Keratinocyte (primary cell): ENCODE measurements around the gene MX1. TPM values are rescaled to one million over a fixed set of nuclear protein-coding genes. Genes with fewer than 3 reads are reported as not detected.

Source experiments
- DNase-seq: peaks from one replicate; pipeline ENCODE4 v3.0.0-alpha.2; 2011; ENCODE audit warnings: low read depth, missing footprints, low spot score
- FAIRE-seq: peaks from 2 replicates; lab custom pipeline; 2011; peaks lifted over from hg19 to GRCh38; lab: Jason Lieb, UNC
- H2AFZ ChIP-seq: 2 replicates; pipeline ENCODE4 v1.6.0; 2012; ENCODE audit warnings: low read length, control low read depth, inconsistent platforms; ENCODE audit not compliant: control insufficient read depth
- H3K27ac ChIP-seq: 2 replicates; pipeline ENCODE4 v1.5.1; 2011; ENCODE audit warnings: low read length; ENCODE audit not compliant: control insufficient read depth, insufficient read depth
- H3K27me3 ChIP-seq: 3 replicates; pipeline ENCODE4 v1.6.0; 2011; ENCODE audit warnings: low read length; ENCODE audit not compliant: control insufficient read depth, insufficient read depth; ENCODE audit errors: extremely low read depth
- H3K36me3 ChIP-seq, 2 experiments: 2 replicates in 1 of 2; 3 replicates in 1 of 2; pipeline ENCODE4 v1.5.1; 2011; ENCODE audit warnings: low read length in 2 of 2, mild to moderate bottlenecking in 1 of 2; ENCODE audit not compliant: control insufficient read depth in 2 of 2, insufficient read depth in 2 of 2; ENCODE audit errors: extremely low read depth in 1 of 2
- H3K4me1 ChIP-seq: 3 replicates; pipeline ENCODE4 v1.5.1; 2011; ENCODE audit warnings: low read length; ENCODE audit not compliant: control insufficient read depth, insufficient read depth; ENCODE audit errors: extremely low read depth
- H3K4me2 ChIP-seq: 3 replicates; pipeline ENCODE4 v1.6.0; 2011; ENCODE audit warnings: low read depth, low read length; ENCODE audit not compliant: control insufficient read depth, insufficient read depth; ENCODE audit errors: extremely low read depth
- H3K4me3 ChIP-seq, 3 experiments: fragments of 200-600 bp in 1 of 3; sonication (generic) in 1 of 3; 2 replicates in 2 of 3; 3 replicates in 1 of 3; pipeline ENCODE4 v1.5.1; 2011 to 2016; ENCODE audit warnings: low read length in 3 of 3, mild to moderate bottlenecking in 3 of 3, control low read depth in 2 of 3, inconsistent platforms in 1 of 3, low read depth in 1 of 3, mixed read lengths in 1 of 3, mixed run types in 1 of 3, moderate library complexity in 1 of 3; ENCODE audit not compliant: control insufficient read depth in 2 of 3, insufficient read depth in 2 of 3; ENCODE audit errors: extremely low read depth in 1 of 3
- H3K79me2 ChIP-seq: 2 replicates; pipeline ENCODE4 v1.6.0; 2012; ENCODE audit warnings: low read length; ENCODE audit not compliant: control insufficient read depth, insufficient read depth
- H3K9ac ChIP-seq: 3 replicates; pipeline ENCODE4 v1.6.0; 2011; ENCODE audit warnings: low read length; ENCODE audit not compliant: control insufficient read depth, insufficient read depth; ENCODE audit errors: extremely low read depth
- H3K9me1 ChIP-seq: 3 replicates; pipeline ENCODE4 v1.6.0; 2011; ENCODE audit warnings: low read length; ENCODE audit not compliant: control insufficient read depth, insufficient read depth; ENCODE audit errors: extremely low read depth
- H3K9me3 ChIP-seq: 2 replicates; pipeline ENCODE4 v1.5.1; 2012; ENCODE audit warnings: low read depth, low read length; ENCODE audit not compliant: control insufficient read depth
- H4K20me1 ChIP-seq: 3 replicates; pipeline ENCODE4 v1.6.0; 2011; ENCODE audit warnings: low read length; ENCODE audit not compliant: control insufficient read depth, insufficient read depth; ENCODE audit errors: extremely low read depth
- EZH2 ChIP-seq: IDR thresholded peaks from one replicate; pipeline ENCODE4 v1.6.1; 2012; ENCODE audit warnings: inconsistent platforms, mild to moderate bottlenecking, low read length, moderate library complexity
- dilution Hi-C: fragments of 300-500 bp; cut with MboI; formaldehyde crosslinking; loops from one replicate; pipeline ENCODE4 v1.7.0; 2020; ENCODE audit warnings: low sequenced_read_pairs; ENCODE audit not compliant: extremely low pct_ligation_motif_present
- polyA plus RNA-seq, 5 experiments: library from polyadenylated mRNA; depleted of rRNA in 3 of 5; stranded (reverse) in 3 of 5; stranded (forward) in 1 of 5; unstranded in 1 of 5; fragments of >200 nt; gene quantifications; 1 replicate in 1 of 5; 2 replicates in 3 of 5; 3 replicates in 1 of 5; pipeline versions ENCODE4 v1.2.1 to v1.2.3, GENCODE V29; 2011 to 2012; ENCODE audit warnings: missing spikeins in 2 of 5, low read depth in 1 of 5, low replicate concordance in 1 of 5
- TF ChIP-seq, protein P1 (sequence below), 3 experiments: IDR thresholded peaks in 1 of 3; conservative IDR thresholded peaks in 1 of 3; optimal IDR thresholded peaks in 1 of 3; 2 replicates in 2 of 3; 3 replicates in 1 of 3; pipeline versions ENCODE3 to v1.5.1; 2011; ENCODE audit warnings: low read length in 3 of 3, mild to moderate bottlenecking in 3 of 3, moderate library complexity in 2 of 3, control low read depth in 1 of 3, inconsistent platforms in 1 of 3; ENCODE audit not compliant: insufficient read depth in 2 of 3; ENCODE audit errors: extremely low read depth in 1 of 3

MX1 gene
- polyA plus RNA-seq, 1 donor (not counting 4 experiments of a cell fraction or from before 2014, with no cell fraction given) = 151 TPM

DNA sequence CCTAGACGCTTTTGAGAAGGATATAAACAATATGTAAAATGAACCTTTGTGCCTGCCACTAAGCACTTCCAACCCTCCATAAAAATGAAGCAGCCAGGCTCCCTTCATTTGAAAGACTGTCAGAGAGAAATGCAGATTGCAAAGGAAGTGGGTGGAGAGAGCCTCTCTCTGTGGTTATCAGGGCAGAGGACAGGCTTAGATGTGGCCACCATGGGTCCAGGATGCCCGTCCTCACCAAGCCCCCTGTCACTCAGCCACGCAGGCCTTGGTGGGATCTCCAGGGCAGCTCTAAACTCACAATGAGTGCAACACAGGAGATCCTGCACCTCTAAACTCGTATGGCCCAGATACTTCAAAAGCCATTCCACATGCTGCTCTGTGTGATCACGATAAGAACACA is 44.0 kb downstream of the MX1 start:
- no peak overlapping the region for H2AFZ ChIP-seq
- peaks cover 5% of the 10 kb centered on the region for H3K4me1 ChIP-seq
- H3K9me1 ChIP-seq = no peaks in the 10 kb centered on the region
- no peak overlapping the region for H3K9ac ChIP-seq
- dilution Hi-C loops = no loop called here
- no peak for FAIRE-seq
- H3K79me2 ChIP-seq = no peaks in the 10 kb centered on the region
- no peak overlapping the region for H3K4me2 ChIP-seq
- no peak for TF ChIP-seq EZH2
- TF ChIP-seq, protein P1, sequence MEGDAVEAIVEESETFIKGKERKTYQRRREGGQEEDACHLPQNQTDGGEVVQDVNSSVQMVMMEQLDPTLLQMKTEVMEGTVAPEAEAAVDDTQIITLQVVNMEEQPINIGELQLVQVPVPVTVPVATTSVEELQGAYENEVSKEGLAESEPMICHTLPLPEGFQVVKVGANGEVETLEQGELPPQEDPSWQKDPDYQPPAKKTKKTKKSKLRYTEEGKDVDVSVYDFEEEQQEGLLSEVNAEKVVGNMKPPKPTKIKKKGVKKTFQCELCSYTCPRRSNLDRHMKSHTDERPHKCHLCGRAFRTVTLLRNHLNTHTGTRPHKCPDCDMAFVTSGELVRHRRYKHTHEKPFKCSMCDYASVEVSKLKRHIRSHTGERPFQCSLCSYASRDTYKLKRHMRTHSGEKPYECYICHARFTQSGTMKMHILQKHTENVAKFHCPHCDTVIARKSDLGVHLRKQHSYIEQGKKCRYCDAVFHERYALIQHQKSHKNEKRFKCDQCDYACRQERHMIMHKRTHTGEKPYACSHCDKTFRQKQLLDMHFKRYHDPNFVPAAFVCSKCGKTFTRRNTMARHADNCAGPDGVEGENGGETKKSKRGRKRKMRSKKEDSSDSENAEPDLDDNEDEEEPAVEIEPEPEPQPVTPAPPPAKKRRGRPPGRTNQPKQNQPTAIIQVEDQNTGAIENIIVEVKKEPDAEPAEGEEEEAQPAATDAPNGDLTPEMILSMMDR (optimal IDR thresholded peaks at IDR 0.05 in 1 of 3, IDR thresholded peaks at IDR 0.05 in 1 of 3, conservative IDR thresholded peaks at IDR 0.05 in 1 of 3; ENCODE audit: extremely low read depth in 1 of 3, insufficient read depth in 2 of 3, low read length in 3 of 3) = no peak
- no peaks in the 10 kb centered on the region for H3K36me3 ChIP-seq
- no peak overlapping the region for H3K27ac ChIP-seq
- H3K9me3 ChIP-seq = no peaks in the 10 kb centered on the region
- no peaks in the 10 kb centered on the region for H4K20me1 ChIP-seq
- no peak overlapping the region for H3K4me3 ChIP-seq
- no peak for DNase-seq
- peaks cover 26% of the 10 kb centered on the region for H3K27me3 ChIP-seq

DNA sequence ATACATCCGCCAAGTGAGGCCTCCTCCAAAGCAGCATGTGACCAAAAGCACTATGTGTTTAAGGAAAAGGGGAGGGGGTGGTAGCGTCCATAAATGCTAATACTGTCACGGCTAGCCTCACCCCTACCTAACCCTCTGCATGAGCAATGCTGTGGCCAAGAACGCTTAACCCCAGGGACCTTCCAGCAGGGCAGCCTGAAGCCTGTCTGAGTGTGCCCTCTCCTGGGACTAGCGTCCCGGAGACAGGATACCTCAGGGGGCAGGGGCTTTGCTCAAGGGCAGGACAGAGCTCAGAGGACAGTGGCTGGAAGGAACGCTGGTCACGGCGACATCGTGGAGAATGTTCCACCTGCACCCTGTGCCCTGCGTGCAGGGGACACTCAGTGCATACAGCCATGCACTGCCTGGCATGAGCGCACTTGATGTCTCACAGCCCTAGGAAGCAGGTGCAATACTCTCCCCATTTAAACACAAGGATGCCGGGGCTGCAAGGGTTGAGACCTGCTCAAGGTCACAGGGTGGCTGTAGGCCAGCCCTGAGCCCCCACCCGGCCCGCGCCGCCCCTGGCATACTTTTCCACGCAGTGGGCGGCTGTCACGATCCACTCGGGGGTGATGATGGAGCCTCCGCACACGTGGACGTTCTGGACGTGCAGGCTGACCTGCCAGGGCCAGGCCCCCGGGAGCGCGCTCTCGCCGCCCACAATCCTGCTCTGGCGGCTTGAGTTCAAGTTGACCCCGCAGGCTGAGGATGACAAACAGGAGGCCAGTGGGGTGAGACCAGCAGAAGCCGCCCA is 46.9 kb downstream of the MX1 start:
- DNase-seq = no peak
- H3K4me1 ChIP-seq = no peaks in the 10 kb centered on the region
- H3K4me2 ChIP-seq = no peak overlapping the region
- no peak for FAIRE-seq
- H3K9ac ChIP-seq = no peak overlapping the region
- TF ChIP-seq, protein P1 (optimal IDR thresholded peaks at IDR 0.05 in 1 of 3, IDR thresholded peaks at IDR 0.05 in 1 of 3, conservative IDR thresholded peaks at IDR 0.05 in 1 of 3; ENCODE audit: extremely low read depth in 1 of 3, insufficient read depth in 2 of 3, low read length in 3 of 3) = no peak
- TF ChIP-seq EZH2 = no peak
- dilution Hi-C loops = no loop called here
- H3K27me3 ChIP-seq = peaks cover 20% of the 10 kb centered on the region
- no peak overlapping the region for H2AFZ ChIP-seq
- H3K36me3 ChIP-seq = no peaks in the 10 kb centered on the region
- H3K9me3 ChIP-seq = no peaks in the 10 kb centered on the region
- H3K9me1 ChIP-seq = no peaks in the 10 kb centered on the region
- H3K4me3 ChIP-seq = no peak overlapping the region
- no peaks in the 10 kb centered on the region for H4K20me1 ChIP-seq
- no peaks in the 10 kb centered on the region for H3K79me2 ChIP-seq
- no peak overlapping the region for H3K27ac ChIP-seq
